Activated CD4-positive, alpha-beta T cell treated with anti-CD3 and anti-CD28 coated beads, Interleukin-2, amount 50 U/mL, for 1 hour (primary cell): ENCODE results near the gene KCNE5.
"Not testable (repeated sequence)": the region's sequence is repeated elsewhere in the genome, so short reads cannot be mapped to it uniquely, and the experiment has no call there.

Source experiments
- DNase-seq: peaks from one replicate; pipeline ENCODE4 v3.0.0-alpha.2; 2020

The KCNE5 gene, protein sequence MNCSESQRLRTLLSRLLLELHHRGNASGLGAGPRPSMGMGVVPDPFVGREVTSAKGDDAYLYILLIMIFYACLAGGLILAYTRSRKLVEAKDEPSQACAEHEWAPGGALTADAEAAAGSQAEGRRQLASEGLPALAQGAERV

GRCh38 chrX:109624641-109625616, at the start of gene KCNE5:
Gene KCNE5 (minus strand): TSS chrX:109625172. CDS start chrX:109625020, 152 bp downstream.
- DNase-seq, result no peak

DNA sequence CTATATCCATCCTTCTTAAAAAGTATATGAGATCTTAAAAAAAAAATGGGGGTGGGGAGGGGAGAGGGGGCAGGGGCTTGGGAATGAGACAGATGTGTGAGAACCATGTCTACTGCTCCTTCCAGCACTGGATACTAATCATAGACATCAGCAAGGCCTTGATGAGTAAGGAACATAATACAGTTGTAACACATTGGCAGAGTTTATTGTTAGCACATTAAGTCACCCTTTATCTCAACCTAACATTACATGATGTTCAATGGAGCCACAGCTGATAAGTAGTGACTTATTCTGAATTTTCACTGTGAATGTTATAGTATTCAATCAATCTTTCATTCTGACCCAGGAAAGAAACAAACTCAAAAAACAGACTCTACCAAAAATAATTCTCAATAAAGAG, 47.3 kb upstream of the KCNE5 start:
- DNase-seq, result no peak

- DNase-seq, result not testable (repeated sequence)
Measured at GRCh38 chrX:109671170-109671569, 46.2 kb upstream of the KCNE5 start.

DNA sequence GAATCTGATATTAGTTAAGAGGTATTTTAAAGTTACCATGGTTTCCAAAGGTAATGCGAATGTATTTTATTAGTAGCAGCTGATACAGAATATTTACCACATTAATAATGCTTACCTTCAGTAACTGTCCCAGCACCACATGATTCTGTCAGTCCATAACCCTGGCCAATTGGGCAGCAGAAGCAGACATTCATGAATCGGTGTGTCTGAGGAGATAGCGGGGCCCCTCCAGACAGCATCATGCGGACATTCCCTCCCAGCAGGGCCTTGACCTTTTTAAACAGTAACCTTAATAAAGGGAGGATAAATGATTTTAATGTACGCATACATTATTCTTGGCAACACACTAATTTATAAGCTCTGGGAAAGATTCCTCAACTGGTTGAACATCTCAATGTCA, 43.0 kb upstream of the KCNE5 start:
- DNase-seq, result no peak

DNA sequence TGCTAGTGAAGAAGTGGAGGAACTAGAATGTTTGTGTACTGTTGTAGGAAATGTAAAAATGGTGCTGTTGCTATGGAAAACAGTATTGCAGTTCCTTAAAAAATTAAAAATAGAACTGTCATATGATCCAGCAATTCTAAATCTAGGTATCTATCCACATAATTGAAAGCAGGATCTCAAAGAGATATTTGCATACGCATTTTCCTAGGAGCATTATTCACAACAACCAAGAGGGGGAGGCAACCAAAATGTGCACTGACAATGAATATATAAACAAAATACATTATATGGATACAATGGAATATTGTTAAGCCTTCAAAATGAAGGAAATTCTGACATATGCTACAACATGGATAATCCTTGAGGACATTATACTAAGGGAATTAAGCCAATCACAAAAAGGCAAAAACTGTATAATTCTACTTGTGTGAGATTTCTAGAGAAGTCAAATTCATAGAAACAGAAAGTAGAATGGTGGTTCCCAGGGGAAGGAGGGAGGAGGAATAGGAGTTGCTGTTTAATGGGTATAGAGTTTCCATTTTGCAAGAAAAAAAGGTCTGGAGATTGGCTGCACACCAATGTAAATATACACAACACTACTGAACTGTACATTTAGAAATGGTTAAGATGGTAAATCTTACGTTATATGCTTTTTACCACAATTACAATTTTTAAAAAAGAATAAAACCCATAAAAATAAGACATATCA, 35.6 kb upstream of the KCNE5 start:
- DNase-seq, result no peak

GRCh38 chrX:109658391-109658790, 33.4 kb upstream of the KCNE5 start:
- DNase-seq, result no peak

DNA sequence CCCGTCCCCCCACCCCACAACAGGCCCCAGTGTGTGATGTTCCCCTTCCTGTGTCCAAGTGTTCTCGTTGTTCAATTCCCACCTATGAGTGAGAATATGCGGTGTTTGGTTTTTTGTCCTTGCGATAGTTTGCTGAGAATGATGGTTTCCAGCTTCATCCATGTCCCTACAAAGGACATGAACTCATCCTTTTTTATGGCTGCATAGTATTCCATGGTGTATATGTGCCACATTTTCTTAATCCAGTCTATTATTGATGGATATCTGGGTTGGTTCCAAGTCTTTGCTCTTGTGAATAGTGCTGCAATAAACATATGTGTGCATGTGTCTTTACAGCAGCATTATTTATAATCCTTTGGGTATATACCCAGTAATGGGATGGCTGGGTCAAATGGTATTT, 32.4 kb upstream of the KCNE5 start:
- not testable (repeated sequence) for DNase-seq

DNA sequence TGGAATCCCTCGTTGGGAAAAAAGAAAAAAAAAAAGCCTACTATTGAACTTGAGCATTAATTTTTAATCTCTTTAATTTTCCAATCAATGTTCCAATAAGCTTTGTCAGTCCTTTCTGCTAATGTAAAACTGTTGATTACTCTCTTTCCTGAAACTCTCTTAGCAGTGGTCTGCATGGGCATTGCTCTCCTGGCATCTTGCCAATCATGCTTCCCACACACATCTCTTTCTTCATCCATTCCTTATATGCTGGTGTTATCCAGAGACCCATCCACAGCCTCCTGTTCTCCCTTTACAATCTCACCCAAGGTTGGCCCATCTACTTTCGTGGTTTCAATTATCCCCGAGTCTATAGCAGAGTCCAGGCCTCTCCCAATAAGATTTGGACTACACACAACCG, 31.8 kb upstream of the KCNE5 start:
- no peak for DNase-seq

DNA sequence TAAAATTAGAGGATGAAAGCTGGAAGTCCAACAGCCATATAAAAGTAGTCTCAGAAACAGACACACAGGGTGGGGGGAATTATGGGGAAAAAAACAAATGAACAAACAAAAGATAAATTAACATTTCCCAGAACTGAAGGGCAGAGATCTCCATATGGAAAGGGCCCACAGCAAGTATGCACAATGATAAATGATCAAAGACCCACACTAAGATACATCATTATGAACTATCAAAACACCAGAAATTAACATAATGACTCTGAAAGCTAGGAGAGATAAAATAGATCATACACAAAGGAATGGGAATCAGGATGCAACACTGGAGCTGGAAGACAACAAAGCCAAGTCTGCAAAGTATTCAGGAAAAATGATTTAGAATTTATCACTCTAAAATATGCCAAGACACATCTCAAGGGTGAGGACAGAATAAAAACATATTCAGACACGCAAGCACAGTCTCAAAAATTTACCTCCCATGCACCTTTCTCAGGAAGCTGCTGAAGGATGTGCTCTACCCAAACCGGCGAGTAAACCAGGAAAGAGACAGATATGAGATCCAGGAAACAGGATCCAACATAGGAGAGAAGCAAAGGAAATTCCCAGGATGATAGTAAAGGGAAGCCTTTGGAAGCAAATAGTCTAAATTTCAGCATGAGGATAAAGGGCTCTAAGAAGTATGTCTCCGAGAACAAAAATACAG, 30.7 kb upstream of the KCNE5 start:
- no peak for DNase-seq

DNA sequence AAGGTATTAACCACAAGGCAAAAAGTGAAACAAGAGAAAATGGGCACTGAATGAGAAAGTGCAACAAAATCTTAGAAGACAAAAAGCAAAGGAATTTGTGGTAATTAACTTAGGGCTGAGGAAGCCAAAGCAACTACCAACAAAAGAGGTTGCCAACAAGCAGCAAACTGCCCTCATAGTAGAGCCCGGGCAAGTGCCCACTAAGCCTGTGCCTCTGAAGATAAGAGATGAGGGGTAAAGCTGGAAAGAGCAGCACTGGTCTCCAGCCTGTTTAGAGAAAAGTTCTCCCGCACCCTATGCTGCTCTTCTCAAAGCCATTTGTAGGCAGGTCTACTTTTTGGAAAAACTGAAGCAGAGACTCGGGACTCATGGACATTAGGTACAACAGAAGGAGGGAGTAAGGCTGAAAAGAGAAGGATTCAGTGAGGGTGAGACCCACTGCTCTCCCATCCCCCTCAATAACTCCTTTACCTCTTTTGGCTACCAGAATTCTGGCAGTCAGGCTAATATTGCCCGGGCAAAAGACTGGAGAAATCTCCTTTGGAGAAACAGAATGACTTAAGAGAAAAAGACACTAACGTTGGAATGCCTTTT, 29.6 kb upstream of the KCNE5 start:
- DNase-seq, result no peak

GRCh38 chrX:109644671-109645070, 19.7 kb upstream of the KCNE5 start:
- DNase-seq, result not testable (repeated sequence)

- DNase-seq, result no peak
Measured at GRCh38 chrX:109643687-109644086, 18.7 kb upstream of the KCNE5 start.

GRCh38 chrX:109638158-109638557, 13.2 kb upstream of the KCNE5 start:
- DNase-seq, result no peak

DNA sequence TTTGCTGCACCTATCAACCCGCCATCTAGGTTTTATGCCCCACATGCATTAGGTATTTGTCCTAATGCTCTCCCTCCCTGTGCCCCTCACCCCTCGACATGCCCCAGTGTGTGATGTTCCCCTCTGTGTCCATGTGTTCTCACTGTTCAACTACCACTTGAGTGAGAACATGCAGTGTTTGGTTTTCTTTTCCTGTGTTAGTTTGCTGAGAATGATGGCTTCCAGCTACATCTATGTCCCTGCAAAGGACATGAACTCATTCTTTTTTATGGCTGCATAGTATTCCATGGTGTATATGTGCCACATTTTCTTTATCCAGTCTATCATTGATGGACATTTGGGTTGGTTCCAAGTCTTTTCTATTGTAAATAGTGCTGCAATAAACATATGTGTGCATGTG, 12.5 kb upstream of the KCNE5 start:
- not testable (repeated sequence) for DNase-seq

- no peak for DNase-seq
Measured at GRCh38 chrX:109635146-109635545, 10.2 kb upstream of the KCNE5 start.

- DNase-seq, result no peak
Measured at GRCh38 chrX:109632906-109633504, 8.0 kb upstream of the KCNE5 start.

- DNase-seq, result no peak
Measured at GRCh38 chrX:109629310-109629709, 4.3 kb upstream of the KCNE5 start.

- no peak for DNase-seq
Measured at GRCh38 chrX:109626637-109627036, 1.7 kb upstream of the KCNE5 start.

- no peak for DNase-seq
Measured at GRCh38 chrX:109623997-109624396, 975 bp downstream of the KCNE5 start.

- no peak for DNase-seq
Measured at GRCh38 chrX:109622270-109622669, 2.7 kb downstream of the KCNE5 start.

- no peak for DNase-seq
Measured at GRCh38 chrX:109619771-109620170, 5.2 kb downstream of the KCNE5 start.

DNA sequence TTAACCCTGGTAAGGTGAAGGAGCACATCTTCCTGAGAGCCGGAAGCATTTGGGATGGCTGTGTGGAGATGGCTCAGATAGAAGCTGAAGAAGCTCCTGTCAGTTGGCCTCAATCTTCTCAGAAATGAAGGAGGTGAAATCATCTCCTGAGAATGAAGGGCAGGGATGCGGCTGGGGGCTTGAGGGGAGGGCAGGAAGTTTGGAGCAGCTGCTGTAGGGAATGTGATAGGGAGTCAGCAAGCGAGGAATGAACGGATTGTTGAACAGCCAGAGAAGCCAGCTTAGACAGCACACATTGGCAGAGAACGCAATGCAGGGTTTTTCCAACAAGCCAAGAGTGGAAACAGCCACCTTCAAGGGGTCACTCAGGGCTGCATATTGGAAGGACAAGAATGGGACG, 10.0 kb downstream of the KCNE5 start:
- no peak for DNase-seq
